HepG2 (cell line): ENCODE data around the gene GEMIN2. TPM values are rescaled to one million over a fixed set of nuclear protein-coding genes. Genes with fewer than 3 reads are reported as not detected.

Experiments
- ATF1 ChIP-seq: IDR thresholded peaks from 2 replicates; pipeline ENCODE4 v1.6.1; 2016; ENCODE audit warnings: mild to moderate bottlenecking, control low read depth
- EED ChIP-seq: sonication (generic); formaldehyde crosslinking; IDR thresholded peaks from 2 replicates; pipeline ENCODE4 v1.5.0; 2020; ENCODE audit warnings: mild to moderate bottlenecking, missing genetic modification reagents
- ELK4 ChIP-seq: sonication (generic); formaldehyde crosslinking; IDR thresholded peaks from 2 replicates; pipeline ENCODE4 v1.9.0; 2021; ENCODE audit warnings: missing genetic modification reagents, borderline replicate concordance
- FOXP1 ChIP-seq, 2 experiments: fragments of 450-650 bp in 1 of 2; IDR thresholded peaks; 2 replicates each; pipeline ENCODE4 v1.6.1; 2017 to 2018; ENCODE audit warnings: antibody characterized with exemption in 1 of 2
- GATAD1 ChIP-seq: IDR thresholded peaks from 2 replicates; pipeline ENCODE4 v1.6.1; 2016; ENCODE audit warnings: missing genetic modification reagents, missing compliant biosample characterization
- HNRNPUL1 ChIP-seq: fragments of 200-400 bp; formaldehyde crosslinking; IDR thresholded peaks from 2 replicates; pipeline ENCODE4 v1.6.1; 2017; ENCODE audit warnings: low read depth, mild to moderate bottlenecking, low read length, moderate library complexity
- HOXA9 ChIP-seq: sonication (generic); formaldehyde crosslinking; IDR thresholded peaks from 2 replicates; pipeline ENCODE4 v1.8.1; 2022; ENCODE audit warnings: missing genetic modification reagents, mild to moderate bottlenecking, moderate library complexity, borderline replicate concordance
- JUN ChIP-seq: sonication (generic); formaldehyde crosslinking; IDR thresholded peaks from 2 replicates; pipeline ENCODE4 v1.4.0; 2020; ENCODE audit warnings: mild to moderate bottlenecking, missing genetic modification reagents
- MIXL1 ChIP-seq: IDR thresholded peaks from 2 replicates; pipeline ENCODE4 v1.6.1; 2016
- NR0B2 ChIP-seq: sonication (generic); formaldehyde crosslinking; IDR thresholded peaks from 2 replicates; pipeline ENCODE4 v1.4.0; 2020; ENCODE audit warnings: mild to moderate bottlenecking, missing genetic modification reagents
- PBX3 ChIP-seq: sonication (generic); formaldehyde crosslinking; IDR thresholded peaks from 2 replicates; pipeline ENCODE4 v1.8.1; 2023; ENCODE audit warnings: missing genetic modification reagents, inconsistent platforms, borderline replicate concordance
- POLR2G ChIP-seq: fragments of 200-400 bp; formaldehyde crosslinking; IDR thresholded peaks from 2 replicates; pipeline ENCODE4 v1.6.1; 2018; ENCODE audit warnings: mild to moderate bottlenecking, low read depth, low read length, moderate library complexity
- RXRA ChIP-seq: sonication (generic); formaldehyde crosslinking; IDR thresholded peaks from 2 replicates; pipeline ENCODE4 v1.5.1; 2020; ENCODE audit warnings: missing genetic modification reagents
- SAFB2 ChIP-seq: sonication (generic); formaldehyde crosslinking; IDR thresholded peaks from 2 replicates; pipeline ENCODE4 v1.5.1; 2020; ENCODE audit warnings: missing genetic modification reagents, low read depth, mild to moderate bottlenecking, borderline replicate concordance
- SP5 ChIP-seq: IDR thresholded peaks from 2 replicates; pipeline ENCODE4 v1.6.1; 2016; ENCODE audit warnings: low read depth, borderline replicate concordance
- THAP11 ChIP-seq: IDR thresholded peaks from 2 replicates; pipeline ENCODE4 v1.6.1; 2016; ENCODE audit warnings: missing biosample characterization, missing genetic modification reagents
- ZBTB20 ChIP-seq: sonication (generic); formaldehyde crosslinking; IDR thresholded peaks from 2 replicates; pipeline ENCODE4 v1.8.1; 2023; ENCODE audit warnings: missing genetic modification reagents, low read depth, mild to moderate bottlenecking, borderline replicate concordance
- ZBTB3 ChIP-seq: sonication (generic); formaldehyde crosslinking; IDR thresholded peaks from 2 replicates; pipeline ENCODE4 v1.4.0; 2020; ENCODE audit warnings: low read depth, mild to moderate bottlenecking, moderate library complexity, missing genetic modification reagents, borderline replicate concordance
- ZBTB7B ChIP-seq: sonication (generic); formaldehyde crosslinking; IDR thresholded peaks from 2 replicates; pipeline ENCODE4 v1.4.0; 2020; ENCODE audit warnings: missing genetic modification reagents
- ZC3H4 ChIP-seq: sonication (generic); formaldehyde crosslinking; IDR thresholded peaks from 2 replicates; pipeline ENCODE4 v1.4.0; 2020; ENCODE audit warnings: missing genetic modification reagents, borderline replicate concordance
- ZNF274 ChIP-seq: sonication (generic); formaldehyde crosslinking; IDR thresholded peaks from 2 replicates; pipeline ENCODE4 v1.5.1; 2020; ENCODE audit warnings: mild to moderate bottlenecking, missing genetic modification reagents
- ZNF614 ChIP-seq: IDR thresholded peaks from 2 replicates; pipeline ENCODE4 v1.6.1; 2018; ENCODE audit warnings: missing biosample characterization, missing genetic modification reagents, inconsistent platforms, borderline replicate concordance
- ZNF644 ChIP-seq: IDR thresholded peaks from 2 replicates; pipeline ENCODE4 v1.6.1; 2016; ENCODE audit warnings: low read depth
- ZNF678 ChIP-seq: sonication (generic); formaldehyde crosslinking; IDR thresholded peaks from 2 replicates; pipeline ENCODE4 v1.4.0; 2020; ENCODE audit warnings: mild to moderate bottlenecking, missing genetic modification reagents
- ZNF772 ChIP-seq: sonication (generic); formaldehyde crosslinking; IDR thresholded peaks from 2 replicates; pipeline ENCODE4 v1.5.0; 2020; ENCODE audit warnings: mild to moderate bottlenecking, missing genetic modification reagents
- ZNF788 ChIP-seq: sonication (generic); formaldehyde crosslinking; IDR thresholded peaks from 2 replicates; pipeline ENCODE4 v1.5.0; 2020; ENCODE audit warnings: mild to moderate bottlenecking, missing genetic modification reagents, borderline replicate concordance
- polyA plus RNA-seq, 8 experiments: library from polyadenylated mRNA; depleted of rRNA in 3 of 8; stranded (reverse) in 7 of 8; unstranded in 1 of 8; fragments of >200 nt; fragmentation: Illumina TruSeq in 4 of 8; extraction: Trizol in 4 of 8; gene quantifications; 2 replicates each; pipeline versions ENCODE4 v1.2.1 to v1.2.3, GENCODE V29; 2011 to 2016; ENCODE audit warnings: low read depth in 4 of 8, missing spikeins in 1 of 8, mixed read lengths in 1 of 8; ENCODE audit not compliant: insufficient read depth in 1 of 8
- total RNA-seq, 5 experiments: library from RNA; depleted of rRNA; stranded (reverse); fragments of >200 nt; fragmentation: Illumina TruSeq; extraction: Trizol; gene quantifications; 2 replicates each; pipeline ENCODE4 v1.2.3, GENCODE V29; 2016; ENCODE audit warnings: low read depth in 1 of 5
- TF ChIP-seq, protein P1 (sequence below): IDR thresholded peaks from 2 replicates; pipeline ENCODE4 v1.6.1; 2016; ENCODE audit warnings: mild to moderate bottlenecking, missing biosample characterization, missing genetic modification reagents

Gene GEMIN2
- total and polyA plus RNA-seq, 2 of the 13 experiments (the other 11 are each of a cell fraction or from before 2014, with no cell fraction given) = 54.8 to 110 TPM

DNA sequence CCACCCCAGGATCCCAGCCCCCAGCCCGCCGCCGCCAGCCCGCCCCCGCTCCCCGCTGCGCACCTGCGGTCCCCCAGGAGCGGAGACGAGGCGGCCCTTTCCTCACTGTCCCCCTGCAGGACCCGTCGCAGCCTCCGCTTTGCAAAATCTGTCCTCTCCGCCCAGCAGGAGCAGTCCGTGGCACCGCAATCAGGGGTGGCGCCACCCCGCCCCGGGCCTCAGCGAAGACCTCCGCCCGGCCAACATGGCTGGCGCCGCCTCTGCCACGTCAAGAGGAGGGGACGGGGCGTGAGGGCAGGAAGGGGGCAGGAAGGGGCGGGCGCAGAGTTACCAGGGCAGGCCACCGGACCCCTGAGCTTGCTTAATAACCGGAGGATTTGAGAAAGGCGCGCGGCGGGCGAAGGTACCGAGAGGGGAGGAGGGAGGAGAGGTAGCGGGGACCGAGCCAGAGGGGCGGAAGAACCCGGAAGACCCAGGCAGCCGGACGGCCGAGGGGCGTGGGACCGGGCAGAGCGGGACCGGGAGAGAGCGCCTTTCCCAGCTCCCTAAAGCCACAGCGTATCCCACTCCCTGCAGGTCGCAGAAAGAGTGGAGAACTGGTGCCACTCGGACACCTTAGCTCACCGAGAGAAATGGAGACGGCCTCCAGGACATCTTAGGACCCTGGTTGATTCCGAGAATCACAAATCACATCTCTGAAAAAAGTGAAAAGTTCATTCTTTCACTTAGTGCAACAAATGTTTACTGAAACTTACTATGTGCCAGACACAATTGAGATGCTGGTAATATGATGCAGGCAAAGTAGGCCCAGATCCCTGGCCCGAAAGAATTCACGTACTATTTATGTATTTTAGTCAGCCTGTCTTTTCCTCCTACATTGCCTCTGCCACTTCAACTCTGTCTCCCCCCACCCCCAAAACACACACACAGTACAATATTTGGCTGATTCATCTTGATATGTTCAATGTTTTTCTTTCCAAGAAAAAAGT is 10.9 kb upstream of the GEMIN2 start, which contains the start of gene SEC23A (continued):
- TF ChIP-seq ZBTB3 (CRISPR knock-in tag) = peak; percentile 92
- TF ChIP-seq SP5 = peak; percentile 98
- peak; percentile 99 for TF ChIP-seq EED (CRISPR knock-in tag)
- peak; percentile 75; the same call in 1 of the 2 replicates for TF ChIP-seq ZBTB20 (CRISPR knock-in tag)
- TF ChIP-seq THAP11 = peak; percentile 91
- TF ChIP-seq ZNF772 (CRISPR knock-in tag) = peak; percentile 99
- peak; percentile 99; the same call in 1 of the 2 replicates for TF ChIP-seq ZNF788 (CRISPR knock-in tag)
- peak; percentile 93 for TF ChIP-seq HOXA9 (CRISPR knock-in tag)
- peak; percentile 92 for TF ChIP-seq NR0B2 (CRISPR knock-in tag)
- TF ChIP-seq GATAD1 (CRISPR knock-in tag) = peak; percentile 92
- TF ChIP-seq ELK4 (CRISPR knock-in tag) = peak; percentile 73; the same call in 1 of the 2 replicates
- peak; percentile 98 for TF ChIP-seq RXRA
- TF ChIP-seq, protein P1, sequence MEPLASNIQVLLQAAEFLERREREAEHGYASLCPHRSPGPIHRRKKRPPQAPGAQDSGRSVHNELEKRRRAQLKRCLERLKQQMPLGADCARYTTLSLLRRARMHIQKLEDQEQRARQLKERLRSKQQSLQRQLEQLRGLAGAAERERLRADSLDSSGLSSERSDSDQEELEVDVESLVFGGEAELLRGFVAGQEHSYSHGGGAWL (CRISPR knock-in tag) = peak; percentile 98
- peak; percentile 94; the same call in 1 of the 2 replicates for TF ChIP-seq MIXL1
- TF ChIP-seq ATF1 (CRISPR knock-in tag) = peak; percentile 73; the same call in 1 of the 2 replicates
- peak; percentile 100 for TF ChIP-seq ZBTB7B (CRISPR knock-in tag)
- TF ChIP-seq FOXP1 (IDR thresholded peaks at IDR 0.05) = peak; percentile 36; the same call in 1 of the 2 replicates
- peak; percentile 43; the same call in 1 of the 2 replicates for TF ChIP-seq FOXP1 (CRISPR knock-in tag; IDR thresholded peaks at IDR 0.05)
- peak; percentile 75; the same call in 1 of the 2 replicates for TF ChIP-seq HNRNPUL1
- peak; percentile 95 for TF ChIP-seq ZC3H4 (CRISPR knock-in tag)
- peak; percentile 89 for TF ChIP-seq JUN
- peak; percentile 96 for TF ChIP-seq PBX3 (CRISPR knock-in tag)
- peak; percentile 90; the same call in 1 of the 2 replicates for TF ChIP-seq SAFB2 (CRISPR knock-in tag)
- TF ChIP-seq ZNF614 (CRISPR knock-in tag) = peak; percentile 99; the same call in 1 of the 2 replicates
- TF ChIP-seq ZNF274 (CRISPR knock-in tag) = peak; percentile 99
- peak; percentile 99 for TF ChIP-seq POLR2G
- peak; percentile 97; the same call in 1 of the 2 replicates for TF ChIP-seq ZNF678 (CRISPR knock-in tag)
- peak; percentile 66; the same call in 1 of the 2 replicates for TF ChIP-seq ZNF644
